ENCODE results near the gene TMEM218. TPM values are rescaled to one million over a fixed set of nuclear protein-coding genes. Genes with fewer than 3 reads are reported as not detected.

TMEM218 gene
- total and polyA plus RNA-seq, 2 of the 8 experiments (the other 6 are each of a cell fraction or from before 2014, with no cell fraction given) = 17.0 to 33.5 TPM

GRCh38 chr11:125079151-125079877, 32.1 kb downstream of the TMEM218 start:
- H3K27me3 ChIP-seq (replicated peaks in 1 of 4; ENCODE audit: control insufficient read depth in 3 of 4, extremely low read depth in 1 of 4, insufficient read depth in 3 of 4, low read length in 3 of 4) = no peaks in the 10 kb centered on the region; a peak in 1 of 7 replicates
- DNase-seq (ENCODE audit: low read depth in 1 of 2, low spot score in 2 of 2) (no peak), FAIRE-seq (no peak)
- 89% methylated on average over 18 of the region's 18 CpGs; no CpG with 5 or more reads in 1 of the 2 experiments for WGBS, 2 experiments (ENCODE audit: extremely low coverage in 1 of 2, insufficient coverage in 1 of 2, insufficient read length in 1 of 2, insufficient replicate concordance in 2 of 2, low coverage in 1 of 2, low lambda C conversion rate in 2 of 2, missing lambda C conversion rate in 1 of 2)
- TF ChIP-seq EGR1 (IDR thresholded peaks at IDR 0.05; ENCODE audit: borderline replicate concordance, low read depth, low read length) = no peak
- TF ChIP-seq SP1 (IDR thresholded peaks at IDR 0.05; ENCODE audit: low read depth, low read length) = no peak
- TF ChIP-seq RNF2 (IDR thresholded peaks at IDR 0.05; ENCODE audit: borderline replicate concordance, low read depth, low read length, missing control alignments, poor library complexity, severe bottlenecking) = no peak
- no peak for TF ChIP-seq TCF12 (IDR thresholded peaks at IDR 0.05; ENCODE audit: low read depth, low read length)
- TF ChIP-seq SRF (IDR thresholded peaks at IDR 0.05; ENCODE audit: low read depth, low read length) = no peak
- no peak for TF ChIP-seq NANOG (IDR thresholded peaks at IDR 0.05; ENCODE audit: insufficient read depth, low read depth, low read length, poor library complexity, severe bottlenecking)
- no peak for TF ChIP-seq E2F6 (IDR thresholded peaks at IDR 0.05)
- no peak for TF ChIP-seq SUZ12 (IDR thresholded peaks at IDR 0.05; ENCODE audit: low read length)
- TF ChIP-seq ZNF274 (IDR thresholded peaks at IDR 0.05; ENCODE audit: borderline replicate concordance, extremely low read depth, low read length) = no peak
- no peak overlapping the region for H2AK5ac ChIP-seq (ENCODE audit: low read depth, low read length)
- H2BK15ac ChIP-seq (ENCODE audit: low read length) = no peak overlapping the region
- no peaks in the 10 kb centered on the region for H3K9me3 ChIP-seq (ENCODE audit: insufficient read depth in 2 of 2, low read depth in 1 of 2, low read length in 1 of 2)
- H4K8ac ChIP-seq (ENCODE audit: extremely low read depth, insufficient read depth, low read length) = no peak overlapping the region
- H2BK120ac ChIP-seq (replicated peaks; ENCODE audit: low read depth, low read length) = no peak overlapping the region
- no peak overlapping the region for H3K9ac ChIP-seq (replicated peaks in 1 of 4; ENCODE audit: extremely low read depth in 1 of 4, low read depth in 3 of 4, low read length in 3 of 4)
- H3K79me1 ChIP-seq (ENCODE audit: low read depth, low read length) = no peaks in the 10 kb centered on the region; the same call in 1 of the 2 replicates
- CTCF ChIA-PET (ENCODE audit: partially characterized antibody) = interaction anchor here (0.7 to 29.4 kb wide), 13 partner anchors 9 to 351 kb away, joined by 3 to 486 read pairs (median 4); partner anchors contain the start of gene SLC37A2
- H3K18ac ChIP-seq (ENCODE audit: extremely low read depth, low read length) = no peak overlapping the region
- no peak overlapping the region for H3K4me3 ChIP-seq (ENCODE audit: extremely low read depth in 1 of 4, insufficient read depth in 2 of 4, low read depth in 3 of 4, low read length in 4 of 4)
- H2BK5ac ChIP-seq (ENCODE audit: low read depth, low read length) = no peak overlapping the region
- H3K27ac ChIP-seq (ENCODE audit: low read depth, low read length) = no peak overlapping the region
- POLR2A ChIA-PET (ENCODE audit: partially characterized antibody) = no interaction called here
- H4K20me1 ChIP-seq (replicated peaks in 1 of 2; ENCODE audit: control insufficient read depth in 1 of 2, insufficient read depth in 2 of 2, low read length in 2 of 2) = no peaks in the 10 kb centered on the region
- H2BK12ac ChIP-seq (ENCODE audit: low read depth, low read length) = no peak overlapping the region
- no peak overlapping the region for H2AFZ ChIP-seq (ENCODE audit: low read length)
- H3K23me2 ChIP-seq (ENCODE audit: low read depth, low read length) = no peaks in the 10 kb centered on the region
- no peak overlapping the region for H3K4me2 ChIP-seq (ENCODE audit: insufficient read depth in 1 of 2, low read depth in 2 of 2, low read length in 2 of 2)
- no peak overlapping the region for H4K5ac ChIP-seq (ENCODE audit: insufficient read length, low read depth, low read length)
- H2BK20ac ChIP-seq (ENCODE audit: low read length) = no peak overlapping the region
- H3K79me2 ChIP-seq (ENCODE audit: control insufficient read depth in 1 of 2, insufficient read depth in 2 of 2, low read length in 2 of 2) = no peaks in the 10 kb centered on the region
- no peak overlapping the region for H4K91ac ChIP-seq (replicated peaks; ENCODE audit: insufficient read length, low read length)
- no peak overlapping the region for H3K14ac ChIP-seq (ENCODE audit: insufficient read length)
- H3K36me3 ChIP-seq (ENCODE audit: control insufficient read depth in 2 of 4, insufficient read depth in 4 of 4, low read length in 3 of 4) = no peaks in the 10 kb centered on the region
- no peak overlapping the region for H3K56ac ChIP-seq (replicated peaks; ENCODE audit: insufficient read length, low read depth, low read length)
- peaks cover 0 to 6% (median 0%) of the 10 kb centered on the region in 4 experiments; a peak in 1 of 7 replicates for H3K4me1 ChIP-seq (replicated peaks in 1 of 4; ENCODE audit: control insufficient read depth in 3 of 4, insufficient read depth in 4 of 4, low read length in 3 of 4)
- no peak overlapping the region for H3K4ac ChIP-seq (replicated peaks; ENCODE audit: insufficient read length, low read depth, low read length)
- H3K23ac ChIP-seq (ENCODE audit: insufficient read length) = no peak overlapping the region
